Measurements from ENCODE around the gene GABRE.

GABRE gene, protein sequence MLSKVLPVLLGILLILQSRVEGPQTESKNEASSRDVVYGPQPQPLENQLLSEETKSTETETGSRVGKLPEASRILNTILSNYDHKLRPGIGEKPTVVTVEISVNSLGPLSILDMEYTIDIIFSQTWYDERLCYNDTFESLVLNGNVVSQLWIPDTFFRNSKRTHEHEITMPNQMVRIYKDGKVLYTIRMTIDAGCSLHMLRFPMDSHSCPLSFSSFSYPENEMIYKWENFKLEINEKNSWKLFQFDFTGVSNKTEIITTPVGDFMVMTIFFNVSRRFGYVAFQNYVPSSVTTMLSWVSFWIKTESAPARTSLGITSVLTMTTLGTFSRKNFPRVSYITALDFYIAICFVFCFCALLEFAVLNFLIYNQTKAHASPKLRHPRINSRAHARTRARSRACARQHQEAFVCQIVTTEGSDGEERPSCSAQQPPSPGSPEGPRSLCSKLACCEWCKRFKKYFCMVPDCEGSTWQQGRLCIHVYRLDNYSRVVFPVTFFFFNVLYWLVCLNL

DNA sequence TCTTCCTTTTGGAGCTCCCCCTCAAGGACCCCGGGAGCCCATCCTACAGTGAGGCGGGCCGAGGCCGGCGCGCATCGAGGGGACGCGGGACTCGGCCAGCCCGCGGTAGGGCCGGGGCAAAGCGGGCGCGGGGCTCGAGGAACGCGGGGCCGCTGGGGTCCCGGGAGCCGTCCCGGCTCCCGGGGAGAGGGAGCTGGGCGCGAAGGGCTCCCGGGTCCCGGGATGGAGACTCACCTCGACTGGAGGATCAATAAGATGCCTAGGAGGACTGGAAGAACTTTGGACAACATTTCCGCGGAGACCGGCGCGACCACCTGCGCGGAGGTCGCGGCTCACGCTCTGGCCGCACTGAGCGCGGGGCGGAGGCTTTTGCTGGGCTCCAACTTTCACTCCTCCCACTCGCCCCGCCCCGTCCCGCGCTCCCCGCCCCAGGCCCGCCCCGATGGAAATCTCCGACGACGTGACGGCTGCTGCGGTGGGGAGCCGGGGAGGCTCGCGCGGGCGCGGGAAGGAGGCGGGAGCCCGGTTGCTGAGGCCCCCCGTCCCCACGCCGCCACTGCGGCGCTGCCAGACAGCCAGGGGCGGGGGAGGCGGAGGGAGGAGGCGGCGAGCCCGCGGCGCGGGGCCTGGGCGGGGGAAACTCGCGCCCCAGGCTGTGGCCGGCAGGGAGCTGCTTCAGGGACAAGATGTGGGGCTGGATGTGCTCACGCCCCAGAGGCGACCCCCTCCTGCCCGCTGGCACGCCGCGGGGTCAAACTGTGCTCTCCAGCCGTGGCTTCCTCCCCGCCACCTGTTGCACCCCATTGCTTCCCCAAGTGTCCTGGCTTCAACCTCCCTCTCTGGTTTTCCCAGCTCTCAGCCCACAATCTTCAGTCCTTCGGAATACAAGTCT lies at the start of gene GABRE:
TSS of gene GABRE (minus strand) at position 341 of the 892 bp plus-strand sequence. CDS start at position 290, 51 bp downstream.
- no peak for DNase-seq

DNA sequence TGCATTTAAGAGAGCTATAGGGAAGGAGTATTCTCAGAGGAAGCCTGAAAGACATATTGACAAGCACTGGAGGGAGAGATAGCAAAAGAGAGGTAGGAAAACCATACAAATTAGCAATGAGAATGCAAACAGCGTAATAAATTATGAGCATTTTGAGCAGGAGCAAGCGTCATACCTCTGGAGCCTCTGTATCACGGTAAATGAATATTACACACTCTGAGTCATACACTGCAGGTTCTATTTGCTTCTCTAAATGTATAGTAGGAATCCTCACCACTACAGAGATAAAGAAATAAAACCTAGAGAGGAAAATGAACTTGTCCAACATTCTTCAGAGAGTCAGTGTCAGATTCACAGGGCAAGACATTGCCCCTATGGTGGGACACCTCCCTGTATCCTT lies 46.4 kb upstream of the GABRE start:
- DNase-seq = no peak

DNA sequence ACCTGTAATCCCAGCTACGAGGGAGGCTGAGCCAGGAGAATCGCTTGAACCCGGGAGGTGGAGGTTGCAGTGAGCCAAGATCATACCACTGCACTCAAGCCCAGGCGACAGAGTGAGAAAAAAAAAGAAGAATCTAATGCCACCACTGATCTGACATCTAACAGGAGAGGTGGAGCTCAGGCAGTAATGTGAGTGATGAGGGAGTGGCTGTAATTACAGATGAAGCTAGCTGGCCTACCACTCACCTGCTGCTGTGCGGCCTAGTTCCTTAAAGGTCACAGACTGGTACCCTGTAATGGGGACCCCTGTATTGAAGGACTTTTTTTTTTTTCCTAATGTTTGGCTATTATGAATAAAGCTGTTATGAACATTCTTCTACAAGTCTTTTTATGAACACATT lies 25.3 kb upstream of the GABRE start:
- no peak for DNase-seq

DNA sequence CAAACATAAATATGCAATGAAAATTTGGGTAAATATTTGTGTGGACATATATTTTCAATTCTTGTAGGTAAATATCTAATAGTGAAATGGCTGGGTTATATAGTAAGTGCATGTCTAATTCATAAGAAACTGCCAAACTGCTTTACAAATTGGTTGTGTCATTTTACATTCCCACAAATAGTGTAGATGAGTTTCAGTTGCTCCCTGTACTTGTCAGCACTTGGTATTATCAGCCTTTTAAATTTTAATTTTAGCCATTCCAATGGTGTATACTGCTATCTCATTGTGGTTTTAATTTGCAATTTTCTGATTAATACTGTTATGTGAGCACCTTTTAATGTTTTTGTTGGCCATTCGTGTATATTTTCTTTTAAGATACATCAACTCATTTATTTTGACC lies 23.1 kb upstream of the GABRE start:
- no peak for DNase-seq

DNA sequence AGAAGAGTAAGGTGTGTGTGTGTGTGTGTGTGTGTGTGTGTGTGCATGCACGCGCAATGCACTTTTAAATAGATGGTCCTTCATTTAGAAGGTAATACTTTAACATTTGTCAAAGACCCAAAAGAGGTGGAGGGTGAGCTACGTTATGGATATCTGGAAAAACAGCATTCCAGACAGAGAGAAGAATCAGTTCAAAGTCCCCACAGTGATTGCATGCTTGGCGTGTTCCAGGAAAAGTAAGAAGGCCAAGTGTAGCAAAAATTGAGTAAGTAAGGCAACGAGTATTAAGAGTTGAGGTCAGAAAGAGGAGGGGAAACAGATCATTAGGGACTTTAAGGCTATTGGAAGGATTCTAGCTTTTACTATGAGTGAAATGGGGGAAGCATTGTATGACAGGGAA lies 21.9 kb upstream of the GABRE start:
- no peak for DNase-seq

DNA sequence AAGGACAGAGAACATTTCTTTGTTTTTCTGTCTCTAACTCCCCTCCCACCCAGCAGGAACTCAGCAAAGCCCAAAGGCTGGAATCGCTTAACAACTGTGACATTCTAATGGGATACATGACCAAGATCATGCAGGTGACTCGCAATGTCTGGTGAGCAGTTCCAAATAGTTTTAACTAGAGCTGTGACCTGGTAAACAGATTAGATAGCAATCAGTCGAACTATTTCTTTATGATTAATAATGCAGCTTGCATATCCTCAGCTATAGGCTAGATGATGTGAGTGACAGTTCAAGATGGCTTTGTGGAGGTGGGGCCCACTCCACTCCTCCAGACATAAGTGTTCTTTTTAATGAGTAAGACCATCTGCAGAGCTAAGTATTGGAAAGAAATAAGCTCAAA lies 20.0 kb upstream of the GABRE start:
- DNase-seq = no peak

DNA sequence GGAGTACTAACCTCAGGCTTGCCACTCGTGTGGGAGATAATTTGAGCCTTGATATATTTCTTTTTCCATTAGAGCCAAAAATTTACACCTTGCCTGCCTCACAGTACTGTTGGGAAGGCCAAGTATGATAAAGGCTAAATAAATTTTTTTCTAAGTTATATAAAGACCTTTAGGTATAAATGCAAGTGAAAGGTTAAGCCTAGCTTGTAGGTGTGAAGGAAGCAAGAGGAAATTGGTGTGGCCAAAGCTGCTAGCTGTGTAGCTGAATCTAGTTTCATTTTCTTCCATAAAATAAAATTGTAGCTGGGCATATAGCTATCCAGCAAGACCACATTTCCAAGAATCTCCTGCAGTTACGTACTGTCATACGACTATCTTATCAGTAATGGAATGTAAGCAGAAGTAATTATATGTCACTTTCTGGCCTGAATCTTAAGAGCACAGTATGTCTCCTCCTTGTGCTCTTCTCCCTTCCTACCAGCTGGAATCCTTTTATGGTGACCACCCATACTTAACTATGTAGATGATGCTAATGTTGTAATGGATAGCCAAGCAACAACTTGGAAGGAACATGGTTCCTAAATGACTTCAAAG lies 14.3 kb upstream of the GABRE start:
- DNase-seq = no peak

DNA sequence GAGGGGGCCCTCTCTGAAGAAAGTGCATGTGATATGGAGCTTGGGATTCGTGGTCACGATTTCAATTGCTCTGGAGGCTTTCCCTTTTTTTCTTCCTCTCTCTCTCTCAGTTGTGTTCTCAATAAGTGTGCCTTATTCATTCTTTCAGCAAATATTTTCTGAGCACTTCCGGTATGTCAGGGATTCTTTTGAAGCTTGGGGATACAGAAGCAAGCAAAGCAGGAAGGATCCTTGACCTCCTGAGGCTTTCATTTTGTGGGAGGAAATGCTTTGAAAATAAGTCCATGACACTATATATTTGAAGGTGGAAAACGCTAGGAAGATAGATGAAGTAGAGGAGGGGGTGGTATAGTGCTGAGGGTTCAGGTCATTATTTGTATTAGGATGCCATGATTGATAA lies 12.6 kb upstream of the GABRE start:
- no peak for DNase-seq

DNA sequence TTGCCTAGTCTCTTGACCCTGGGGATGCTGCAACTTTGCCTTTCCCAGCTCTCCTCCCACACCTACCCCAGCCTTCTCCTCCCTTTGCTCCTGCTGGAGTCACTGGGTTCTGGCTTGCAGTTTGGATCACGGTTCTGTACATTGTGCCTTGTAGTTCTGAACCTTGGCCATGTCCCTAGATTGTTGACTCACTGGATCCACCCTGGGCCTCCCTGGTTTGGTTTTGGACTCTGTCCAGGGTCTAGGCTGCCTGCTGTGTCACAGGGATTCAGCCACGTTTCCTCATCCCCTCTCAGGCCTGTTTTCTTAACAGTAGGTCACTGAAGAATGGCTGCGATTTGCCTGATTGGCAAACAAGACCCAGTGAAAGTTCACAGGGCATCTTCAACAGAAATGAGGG lies 11.5 kb upstream of the GABRE start:
- DNase-seq = no peak

DNA sequence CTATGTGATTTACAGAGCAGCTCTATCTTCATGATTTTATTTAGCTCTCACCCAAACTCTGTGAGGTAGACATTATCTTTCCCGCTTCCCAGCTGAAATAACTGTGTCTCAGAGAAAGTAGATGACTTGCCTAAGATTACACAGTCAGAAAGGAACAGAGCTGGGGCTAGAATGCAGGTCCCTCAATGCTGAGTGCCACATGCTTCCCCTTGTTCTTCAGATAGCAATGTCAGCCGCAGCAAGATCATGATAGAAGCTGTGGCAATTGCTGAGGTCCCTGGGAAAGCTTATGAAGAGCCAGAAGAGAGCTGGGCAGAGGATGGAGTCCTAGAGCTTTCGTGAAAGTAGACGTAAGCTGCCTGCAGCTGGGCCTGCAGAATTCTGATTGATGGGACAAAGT lies 11.1 kb upstream of the GABRE start:
- DNase-seq = no peak

DNA sequence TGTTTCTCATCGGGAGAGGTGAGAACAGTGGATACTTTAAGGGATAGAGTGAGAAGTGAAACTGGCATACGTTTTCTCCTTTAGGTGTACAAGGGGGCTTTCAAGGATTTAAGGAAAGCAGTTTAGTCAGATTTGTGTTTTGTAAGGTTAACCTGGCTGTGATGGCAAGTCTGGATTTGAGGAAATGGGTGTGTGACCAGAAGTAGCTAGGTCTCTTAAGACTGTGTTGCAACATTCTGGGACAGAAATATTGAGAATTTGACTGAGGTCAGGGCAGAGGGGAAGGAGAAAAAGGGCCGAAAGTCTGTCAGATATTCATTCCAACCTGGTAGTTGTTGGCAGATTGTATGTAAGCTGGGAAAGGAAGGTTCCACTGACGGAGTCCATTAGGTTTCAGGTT lies 10.4 kb upstream of the GABRE start:
- no peak for DNase-seq

DNA sequence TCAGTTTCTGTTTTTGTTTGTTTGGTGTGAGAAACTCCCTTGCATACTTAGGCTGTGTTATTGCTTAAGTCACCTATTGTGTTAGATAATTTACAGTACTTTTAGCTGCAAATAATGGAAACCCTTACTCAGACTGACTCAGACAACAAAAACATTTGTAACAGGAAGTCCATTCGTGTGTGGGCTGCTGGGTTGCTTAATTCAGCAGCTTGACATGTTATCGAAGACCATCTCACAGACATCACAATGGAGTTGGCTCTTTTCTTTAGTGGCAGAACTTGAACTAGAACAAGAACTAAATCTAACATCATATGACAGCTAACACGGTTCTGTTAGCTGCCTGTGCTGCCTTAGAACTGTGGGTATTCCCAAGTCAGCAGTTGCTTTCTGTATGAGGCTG lies 9.9 kb upstream of the GABRE start:
- DNase-seq = no peak

DNA sequence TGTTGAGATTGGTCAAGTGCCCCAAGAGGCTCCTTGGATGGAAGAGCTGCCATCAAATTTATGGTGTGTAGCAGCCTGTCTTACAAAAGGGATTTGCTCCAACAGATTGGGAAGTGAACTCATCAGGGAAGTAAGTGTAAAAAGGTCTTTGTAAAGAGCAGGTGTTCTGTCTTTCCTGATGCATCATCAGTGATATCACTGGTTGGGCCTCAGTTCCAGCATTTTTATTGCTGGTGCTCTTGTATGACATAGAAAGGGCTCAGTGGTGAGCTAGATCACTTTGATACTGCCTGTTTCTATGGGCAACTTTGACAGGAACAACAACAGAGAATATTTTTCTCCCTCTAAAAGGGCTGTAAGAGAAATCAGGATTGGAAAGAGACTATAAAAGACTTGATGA lies 8.7 kb upstream of the GABRE start:
- no peak for DNase-seq

DNA sequence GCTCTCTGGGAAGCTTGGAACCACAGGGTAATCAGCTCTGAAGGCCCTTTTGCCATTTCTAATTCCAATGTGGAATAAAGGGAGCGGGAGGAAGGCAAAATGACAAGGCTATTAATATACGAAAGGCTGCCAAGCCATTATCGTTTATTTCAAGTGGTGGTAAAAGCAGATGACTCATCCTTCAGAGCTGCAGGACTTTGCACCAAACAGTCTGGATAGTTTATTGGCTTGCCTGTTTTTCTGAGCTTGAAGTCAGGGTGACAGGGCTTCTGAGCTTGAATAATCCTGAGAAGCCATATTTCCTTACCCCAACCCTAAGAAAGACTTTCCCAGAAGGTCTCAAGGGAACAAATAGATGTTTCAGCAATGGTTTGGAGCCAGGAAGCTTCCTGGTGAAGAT lies 7.7 kb upstream of the GABRE start:
- DNase-seq = no peak

DNA sequence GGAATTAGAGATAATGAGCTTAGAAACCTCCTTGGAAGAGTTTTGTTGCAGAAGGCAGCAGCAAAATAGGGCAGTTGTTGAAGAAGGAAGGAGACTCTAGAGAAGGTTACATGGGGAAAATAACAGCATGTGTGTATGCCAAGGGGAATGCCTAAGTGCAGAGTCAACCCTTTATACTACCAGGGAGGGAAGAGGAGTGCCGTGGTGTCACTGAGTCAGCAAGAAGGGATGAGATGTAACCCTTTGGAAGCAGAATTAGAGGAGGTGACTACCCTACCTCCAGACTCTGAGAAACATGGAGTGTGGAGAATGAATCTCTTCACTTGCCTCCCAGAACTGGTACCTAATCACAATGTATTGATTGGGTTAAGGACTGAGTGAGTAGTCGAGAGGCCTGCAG lies 6.7 kb upstream of the GABRE start:
- DNase-seq = no peak

DNA sequence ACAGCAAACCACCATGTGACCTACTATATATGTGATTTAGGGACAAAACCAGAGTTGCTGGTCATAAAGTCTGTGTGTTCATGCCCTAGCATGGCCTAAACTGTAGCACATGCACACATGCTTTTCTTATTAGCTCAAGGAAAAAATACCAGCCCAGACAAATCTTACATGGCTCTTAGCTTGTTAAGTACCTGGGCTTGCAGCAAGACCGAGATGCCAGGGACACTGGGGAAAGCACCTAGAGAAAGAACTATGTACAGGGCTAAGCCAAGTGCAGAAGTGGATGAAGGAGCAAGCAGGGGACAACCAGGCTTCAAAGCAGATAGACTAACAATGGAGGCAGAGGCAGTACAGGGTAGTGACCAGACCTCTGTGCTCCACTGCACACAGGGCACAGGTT lies 3.4 kb upstream of the GABRE start:
- no peak for DNase-seq

DNA sequence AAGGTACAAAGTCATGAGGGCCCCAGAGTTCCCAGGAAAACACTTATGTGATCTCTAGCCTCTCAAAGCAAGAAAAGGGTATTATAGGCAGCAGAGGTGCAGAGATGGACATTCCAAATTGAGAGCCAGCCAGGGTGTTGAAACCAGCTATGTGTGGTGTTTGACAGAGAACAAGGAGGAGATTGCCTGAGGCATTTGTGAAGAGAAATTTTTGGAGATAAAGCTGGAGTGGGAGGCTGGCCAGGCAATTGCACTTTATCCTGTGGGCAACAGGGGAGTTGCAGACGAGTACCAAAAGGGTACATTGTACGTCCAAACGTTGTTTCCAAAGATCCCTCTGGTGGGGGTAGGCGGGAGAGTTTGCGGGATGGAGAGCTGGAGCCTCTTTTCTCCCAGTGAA lies 2.5 kb upstream of the GABRE start:
- no peak for DNase-seq

DNA sequence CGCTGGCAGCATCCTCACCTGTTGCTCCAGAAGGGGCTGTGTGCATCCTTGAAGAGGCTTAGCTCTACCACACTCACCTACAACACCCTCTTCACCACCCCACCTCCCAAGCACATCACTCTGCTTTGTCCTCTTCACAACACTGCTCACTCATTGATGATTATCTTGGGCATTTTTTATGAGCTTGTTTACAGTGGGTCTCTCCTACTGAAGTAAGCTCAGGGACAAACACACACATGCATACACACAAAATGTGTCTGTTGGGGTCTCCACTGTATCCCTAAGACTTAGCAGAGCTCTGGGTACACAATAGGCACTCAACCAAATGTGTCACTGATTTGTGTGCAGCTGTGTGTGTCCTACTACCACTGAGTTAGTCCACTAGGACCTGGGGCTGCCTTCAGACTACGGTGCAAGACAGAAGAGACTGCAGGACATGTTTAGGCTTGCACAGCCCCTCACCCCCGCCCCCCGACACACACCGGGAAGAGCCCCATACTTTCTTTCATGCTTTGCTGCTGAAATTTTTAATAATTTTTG lies 1.3 kb upstream of the GABRE start:
- no peak for DNase-seq

DNA sequence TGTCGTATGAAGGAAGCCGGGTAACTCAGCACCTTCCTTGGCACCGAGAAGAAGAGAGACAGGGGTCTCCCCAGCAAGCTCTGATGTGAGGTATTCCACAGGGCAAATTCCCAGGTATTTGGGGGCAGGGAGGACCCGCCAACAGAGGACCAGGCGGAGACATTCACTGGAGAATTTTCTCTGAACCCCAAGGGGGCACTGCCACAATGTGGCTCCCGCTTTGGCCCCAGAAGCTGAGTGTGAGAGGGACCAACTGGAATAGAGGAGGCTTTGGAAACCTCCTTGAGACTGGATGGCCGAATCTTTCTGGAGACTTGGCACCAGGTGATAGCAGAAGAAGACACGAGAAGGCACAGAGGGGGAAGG lies 735 bp upstream of the GABRE start:
- no peak for DNase-seq

DNA sequence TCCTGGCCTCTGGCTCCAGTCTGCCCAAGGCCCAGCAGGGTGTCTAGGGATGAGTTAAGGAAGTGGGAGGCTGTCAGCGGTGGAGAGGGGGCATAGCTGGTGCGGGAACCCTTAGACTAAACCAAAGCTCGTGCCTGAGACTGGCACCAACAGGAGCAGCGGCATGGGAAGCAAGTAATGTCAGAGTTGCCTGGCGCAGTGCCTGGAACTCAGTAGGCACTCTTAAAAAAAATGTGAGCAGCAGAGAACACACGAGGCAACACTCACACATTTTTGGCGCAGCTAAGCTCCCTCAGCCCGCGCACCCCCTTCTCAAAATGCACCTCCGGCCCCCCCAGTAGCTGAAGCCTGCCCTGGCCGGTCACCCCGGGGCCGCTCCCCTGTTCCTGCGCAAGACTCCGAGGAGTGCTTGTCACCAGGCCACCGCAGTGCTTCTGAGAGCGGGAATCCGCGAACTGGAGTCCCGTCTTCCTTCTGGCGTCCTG lies 583 bp downstream of the GABRE start:
- DNase-seq = no peak

DNA sequence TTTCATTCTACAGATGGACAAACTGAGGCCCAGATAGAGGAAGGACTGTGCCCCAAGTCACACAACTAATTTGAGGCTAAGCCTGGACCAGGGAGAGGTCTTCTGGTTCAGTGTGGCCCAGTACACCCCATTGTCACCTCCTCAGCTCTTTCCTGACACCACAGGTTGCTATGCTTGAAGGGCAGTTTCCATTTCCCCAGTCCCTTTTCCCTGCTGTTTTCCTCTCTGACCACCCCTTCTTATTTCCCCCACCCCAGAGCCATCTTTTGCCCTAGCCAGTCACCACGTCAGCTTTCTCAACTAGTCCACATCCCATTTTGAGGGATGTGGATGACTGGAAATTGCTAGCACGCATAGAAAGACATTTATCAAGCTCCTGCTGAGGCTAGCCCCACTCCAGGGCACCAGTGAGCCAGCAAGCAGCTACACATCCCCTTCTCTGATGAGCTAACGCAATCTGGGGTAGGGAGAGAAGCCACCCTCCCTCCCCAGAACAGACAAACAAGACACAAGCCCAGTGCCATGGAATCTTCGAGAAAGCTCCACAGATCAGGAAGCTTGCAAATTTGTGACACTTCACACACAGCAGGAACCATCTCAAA lies 1.3 kb downstream of the GABRE start:
- DNase-seq = no peak

DNA sequence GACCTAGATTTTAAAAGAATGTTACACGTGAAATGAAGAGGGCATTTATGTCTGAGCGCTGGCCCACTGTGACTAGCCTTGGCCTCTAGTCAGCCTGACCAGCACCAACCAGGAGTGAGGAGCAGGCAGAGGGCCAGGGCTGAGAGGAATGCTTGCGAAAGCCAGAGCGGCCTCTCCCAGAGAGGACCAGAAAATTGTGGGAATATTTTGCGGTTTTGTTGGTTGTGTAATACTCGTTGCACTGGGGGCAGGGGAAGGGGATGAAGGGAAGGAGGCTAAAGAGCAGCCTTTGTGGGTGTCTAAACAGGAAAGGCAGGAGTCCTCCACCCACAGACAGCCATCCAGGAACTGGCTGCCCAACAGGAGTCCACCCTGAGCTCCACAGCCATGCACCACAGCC lies 3.8 kb downstream of the GABRE start:
- no peak for DNase-seq

DNA sequence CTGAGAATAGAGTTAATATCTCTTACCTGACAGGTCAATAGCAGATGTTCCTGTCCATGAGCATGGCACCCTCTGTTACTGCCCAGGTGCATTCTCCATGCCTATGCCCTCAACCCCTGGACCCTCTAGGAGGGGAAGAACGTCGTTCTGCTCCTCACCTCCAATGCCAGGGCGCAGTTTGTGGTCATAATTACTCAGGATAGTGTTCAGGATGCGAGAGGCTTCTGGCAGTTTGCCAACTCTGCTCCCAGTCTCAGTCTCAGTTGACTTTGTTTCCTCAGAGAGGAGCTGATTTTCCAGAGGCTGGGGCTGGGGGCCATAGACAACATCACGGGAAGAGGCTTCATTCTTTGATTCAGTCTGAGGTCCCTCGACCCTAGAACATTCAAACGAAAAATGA lies 4.4 kb downstream of the GABRE start:
- no peak for DNase-seq
